ENCODE data around the gene POC5. TPM values are rescaled to one million over a fixed set of nuclear protein-coding genes. Genes with fewer than 3 reads are reported as not detected.

The POC5 gene
- total RNA-seq, 1 experiment from 2014 or later = 14.8 TPM

- TF ChIP-seq ZBTB33 (IDR thresholded peaks at IDR 0.05; ENCODE audit: extremely low read depth, insufficient replicate concordance, low read length) = no peak
- TF ChIP-seq EZH2phosphoT487 (IDR thresholded peaks at IDR 0.05; ENCODE audit: borderline replicate concordance) = no peak
- TF ChIP-seq JUND (IDR thresholded peaks at IDR 0.05) = no peak
- TF ChIP-seq REST (IDR thresholded peaks at IDR 0.05; ENCODE audit: low read depth) = no peak
- no peak for TF ChIP-seq EGR1 (IDR thresholded peaks at IDR 0.05; ENCODE audit: low read depth)
Measured at GRCh38 chr5:75626959-75627358, 90.3 kb downstream of the POC5 start (continued).

Other genes starting within 250 kb of the POC5 start
- gene CERT1, start 205.8 kb downstream of the POC5 start, total RNA-seq (2021; ENCODE audit: unreplicated experiment) = 22.8 TPM
- gene POLK, start 205.5 kb downstream of the POC5 start, total RNA-seq (2021; ENCODE audit: unreplicated experiment) = 17.3 TPM
- gene ANKDD1B, start 106.0 kb downstream of the POC5 start, total RNA-seq (2021; ENCODE audit: unreplicated experiment) = 0.84 TPM